ENCODE data around the gene NFE2L2. TPM values are rescaled to one million over a fixed set of nuclear protein-coding genes. Genes with fewer than 3 reads are reported as not detected.

NFE2L2 gene
- total RNA-seq, 2 donors from 2014 or later, result 45.1 to 55.4 TPM

GRCh38 chr2:177295484-177295883 is 31.0 kb upstream of the NFE2L2 start:
- intact Hi-C loops (cut with DNase I), result loop anchor here (10.0 kb wide), 1 partner anchor 111 kb away; no protein-coding TSS in a partner anchor
- no peaks in the 10 kb centered on the region for H3K27me3 ChIP-seq
- peak overlapping the region in 1 of 4 donors; percentile 25 for H3K27ac ChIP-seq
- H3K9me3 ChIP-seq, result no peaks in the 10 kb centered on the region
- no peak for DNase-seq
- no peak for ATAC-seq
- no peaks in the 10 kb centered on the region for H3K4me1 ChIP-seq
- 48 to 58% methylated on average over 3 of the region's 3 CpGs for WGBS, 2 donors
- H3K4me3 ChIP-seq, result no peak overlapping the region
- no peak for TF ChIP-seq CTCF (IDR thresholded peaks at IDR 0.05)
- no peak for TF ChIP-seq POLR2A (IDR thresholded peaks at IDR 0.05)
- no peaks in the 10 kb centered on the region for H3K36me3 ChIP-seq (replicated peaks in 1 of 2; ENCODE audit: insufficient read depth in 1 of 2, low read depth in 2 of 2)

GRCh38 chr2:177291701-177292100 is 27.2 kb upstream of the NFE2L2 start:
- ATAC-seq (no peak), DNase-seq (no peak)
- Histone ChIP-seq H3K4me3 (no peak overlapping the region), H3K36me3 (replicated peaks in 1 of 2; ENCODE audit: insufficient read depth in 1 of 2, low read depth in 2 of 2) (no peaks in the 10 kb centered on the region), H3K9me3 (no peaks in the 10 kb centered on the region), H3K27ac (no peak overlapping the region), H3K4me1 (no peaks in the 10 kb centered on the region), H3K27me3 (no peaks in the 10 kb centered on the region)
- 87 to 96% methylated on average over 4 of the region's 4 CpGs for WGBS, 2 donors
- intact Hi-C loops (cut with DNase I), result loop anchor here (10.0 kb wide), 1 partner anchor 107 kb away; no protein-coding TSS in a partner anchor
- TF ChIP-seq POLR2A (IDR thresholded peaks at IDR 0.05) (no peak), CTCF (IDR thresholded peaks at IDR 0.05) (no peak)

- Histone ChIP-seq H3K9me3 (no peaks in the 10 kb centered on the region), H3K36me3 (replicated peaks in 1 of 2; ENCODE audit: insufficient read depth in 1 of 2, low read depth in 2 of 2) (no peaks in the 10 kb centered on the region), H3K27ac (no peak overlapping the region), H3K4me1 (no peaks in the 10 kb centered on the region), H3K4me3 (no peak overlapping the region), H3K27me3 (no peaks in the 10 kb centered on the region)
- DNase-seq, result no peak
- intact Hi-C loops (cut with DNase I), result loop anchor here (10.0 kb wide), 1 partner anchor 105 kb away; no protein-coding TSS in a partner anchor
- no peak for TF ChIP-seq CTCF (IDR thresholded peaks at IDR 0.05)
- no peak for TF ChIP-seq POLR2A (IDR thresholded peaks at IDR 0.05)
- WGBS, 2 donors, result 65% methylated on average over 9 of the region's 9 CpGs
- ATAC-seq, result no peak
Observed at GRCh38 chr2:177289824-177290628, 25.5 kb upstream of the NFE2L2 start.

GRCh38 chr2:177287814-177288213 is 23.3 kb upstream of the NFE2L2 start:
- Histone ChIP-seq H3K36me3 (replicated peaks in 1 of 2; ENCODE audit: insufficient read depth in 1 of 2, low read depth in 2 of 2) (no peaks in the 10 kb centered on the region), H3K4me1 (no peaks in the 10 kb centered on the region), H3K27me3 (no peaks in the 10 kb centered on the region), H3K27ac (no peak overlapping the region), H3K4me3 (no peak overlapping the region), H3K9me3 (no peaks in the 10 kb centered on the region)
- no peak for DNase-seq
- 89 to 94% methylated on average over 1 of the region's 1 CpG for WGBS, 2 donors
- no peak for ATAC-seq
- intact Hi-C loops (cut with DNase I), result no loop called here
- TF ChIP-seq POLR2A (IDR thresholded peaks at IDR 0.05) (no peak), CTCF (IDR thresholded peaks at IDR 0.05) (no peak)
